Measurements from ENCODE around the gene GAS5. TPM values are rescaled to one million over a fixed set of nuclear protein-coding genes. Genes with fewer than 3 reads are reported as not detected.

Gene GAS5
- total RNA-seq, 1 donor from 2014 or later, result 574 TPM

DNA sequence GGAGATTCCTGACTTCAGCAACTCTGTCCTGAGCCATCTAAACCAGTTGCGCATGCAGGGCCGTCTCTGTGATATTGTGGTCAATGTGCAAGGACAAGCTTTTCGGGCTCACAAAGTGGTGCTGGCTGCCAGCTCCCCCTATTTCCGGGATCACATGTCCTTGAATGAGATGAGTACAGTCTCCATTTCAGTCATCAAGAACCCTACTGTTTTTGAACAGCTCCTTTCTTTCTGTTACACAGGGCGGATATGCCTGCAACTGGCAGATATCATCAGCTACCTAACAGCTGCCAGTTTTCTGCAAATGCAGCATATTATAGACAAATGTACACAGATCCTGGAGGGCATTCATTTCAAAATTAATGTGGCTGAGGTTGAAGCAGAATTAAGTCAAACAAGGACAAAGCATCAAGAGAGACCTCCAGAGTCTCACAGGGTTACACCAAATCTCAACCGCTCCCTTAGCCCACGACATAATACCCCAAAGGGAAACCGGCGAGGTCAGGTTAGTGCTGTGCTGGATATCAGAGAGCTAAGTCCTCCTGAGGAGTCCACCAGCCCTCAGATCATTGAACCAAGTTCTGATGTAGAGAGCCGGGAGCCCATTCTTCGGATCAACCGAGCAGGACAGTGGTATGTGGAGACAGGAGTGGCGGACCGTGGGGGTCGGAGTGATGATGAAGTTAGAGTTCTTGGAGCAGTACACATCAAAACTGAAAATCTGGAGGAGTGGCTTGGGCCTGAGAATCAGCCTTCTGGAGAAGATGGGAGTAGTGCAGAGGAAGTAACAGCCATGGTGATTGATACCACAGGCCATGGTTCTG, 2.7 kb upstream of the GAS5 start:
- no peak overlapping the region for H3K27ac Mint-ChIP-seq
- no peaks in the 10 kb centered on the region for H3K9me3 Mint-ChIP-seq
- TF ChIP-seq CTCF (conservative IDR thresholded peaks at IDR 0.05), result no peak
- no peak overlapping the region for H3K4me3 Mint-ChIP-seq
- H3K27me3 Mint-ChIP-seq, result peaks cover 4% of the 10 kb centered on the region
- no peak for DNase-seq (ENCODE audit: extremely low spot score, unreplicated experiment)
- H3K36me3 Mint-ChIP-seq, result peaks cover 33% of the 10 kb centered on the region
- peaks cover 30% of the 10 kb centered on the region for H3K4me1 Mint-ChIP-seq (ENCODE audit: unreplicated experiment)

DNA sequence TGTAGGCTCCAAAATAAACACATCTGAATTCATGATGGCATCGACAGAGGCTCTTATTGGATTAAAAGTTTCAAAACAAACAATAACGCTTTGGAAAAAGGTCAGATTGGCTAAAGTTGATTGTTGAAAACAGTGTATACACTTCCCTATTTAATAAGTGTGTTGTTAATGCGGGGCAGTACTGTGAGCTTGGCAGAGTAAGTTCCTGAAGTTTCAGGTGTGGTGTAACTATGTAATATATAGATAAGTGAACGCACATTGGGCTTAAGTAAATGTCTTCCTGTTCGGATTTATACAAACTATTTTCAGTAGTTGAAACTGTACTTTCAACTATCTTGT, 1.2 kb upstream of the GAS5 start:
- Mint-ChIP-seq H3K27ac (peak overlapping the region; percentile 99), H3K4me1 (ENCODE audit: unreplicated experiment) (peaks cover 33% of the 10 kb centered on the region), H3K27me3 (peaks cover 4% of the 10 kb centered on the region), H3K4me3 (peak overlapping the region; percentile 100), H3K9me3 (no peaks in the 10 kb centered on the region), H3K36me3 (peaks cover 45% of the 10 kb centered on the region)
- TF ChIP-seq CTCF (conservative IDR thresholded peaks at IDR 0.05), result no peak
- DNase-seq (ENCODE audit: extremely low spot score, unreplicated experiment), result no peak

DNA sequence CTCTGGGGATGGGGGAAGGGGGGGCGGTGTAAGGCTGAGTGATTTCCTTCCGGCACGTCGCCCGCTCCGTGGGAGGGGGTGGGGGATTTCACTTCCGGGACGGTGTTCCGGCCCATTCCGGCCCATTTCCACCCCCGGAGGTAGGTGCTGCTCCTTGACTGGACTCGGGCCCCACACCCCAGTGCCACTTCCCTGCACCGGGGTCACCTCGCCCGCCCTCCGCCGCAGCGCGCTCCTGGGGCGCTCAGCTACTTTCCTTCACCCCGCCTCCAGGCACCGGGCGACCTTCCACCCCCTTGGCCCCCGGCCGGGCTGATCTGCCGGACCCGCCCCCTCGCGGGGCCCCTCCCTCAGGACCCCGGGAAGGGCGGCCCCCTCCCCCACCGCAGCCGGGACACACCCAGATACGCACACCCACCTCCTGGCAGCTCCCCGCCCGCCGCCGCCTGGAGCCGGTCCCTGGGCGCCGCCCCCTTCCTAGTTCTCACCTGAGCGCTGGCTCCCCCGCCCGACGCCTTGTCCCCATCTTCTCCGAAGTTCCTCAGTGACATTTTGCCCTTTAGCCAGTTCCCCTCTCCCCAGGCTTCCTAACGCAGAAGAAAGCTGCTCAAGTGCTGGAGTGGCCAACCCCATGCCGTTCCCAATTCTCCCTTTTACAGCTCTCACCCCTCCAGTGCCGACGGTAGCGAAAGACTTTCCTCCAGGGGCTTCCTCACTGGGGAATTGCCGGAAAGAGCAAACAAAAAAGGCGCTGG, 654 bp upstream of the GAS5 start, which contains the start of gene ZBTB37:
ZBTB37 (plus strand) TSS at position 115 of the 755 bp plus-strand sequence. CDS start 1,846 bp downstream, outside the sequence.
- Mint-ChIP-seq H3K36me3 (peaks cover 49% of the 10 kb centered on the region), H3K27me3 (peaks cover 4% of the 10 kb centered on the region), H3K4me3 (peak within 1 kb of the TSS; percentile 100), H3K27ac (peak within 1 kb of the TSS; percentile 99), H3K4me1 (ENCODE audit: unreplicated experiment) (peaks cover 32% of the 10 kb centered on the region), H3K9me3 (no peaks in the 10 kb centered on the region)
- no peak for TF ChIP-seq CTCF (conservative IDR thresholded peaks at IDR 0.05)
- peak; percentile 94 for DNase-seq (ENCODE audit: extremely low spot score, unreplicated experiment)

DNA sequence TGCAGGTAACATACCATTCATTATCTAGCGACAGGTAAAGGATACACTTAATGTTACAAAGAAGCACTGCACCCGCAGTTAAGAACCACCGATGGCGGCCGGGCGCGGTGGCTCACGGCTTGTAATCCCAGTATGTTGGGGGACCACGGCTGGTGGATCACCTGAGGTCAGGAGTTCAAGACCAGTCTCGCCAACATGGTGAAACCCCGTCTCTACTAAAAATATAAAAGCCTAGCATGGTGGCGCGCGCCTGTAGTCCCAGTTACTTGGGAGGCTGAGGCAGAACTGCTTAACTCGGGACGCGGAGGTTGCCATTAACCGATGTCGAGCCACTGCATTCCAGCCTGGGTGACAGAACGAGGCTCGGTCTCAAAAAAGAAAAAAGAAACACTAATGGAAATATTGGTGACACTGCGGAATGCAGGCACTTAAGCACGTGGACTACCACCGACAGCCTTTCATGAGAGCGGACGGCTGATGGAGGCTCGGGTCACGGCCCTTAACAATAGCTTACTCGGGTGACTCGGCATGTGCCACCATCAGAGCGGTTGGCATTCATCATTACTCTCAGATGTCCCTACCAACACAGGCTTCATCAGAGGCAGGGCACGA, 542 bp downstream of the GAS5 start:
- TF ChIP-seq CTCF (conservative IDR thresholded peaks at IDR 0.05), result no peak
- Mint-ChIP-seq H3K27ac (peak overlapping the region; percentile 99), H3K27me3 (peaks cover 4% of the 10 kb centered on the region), H3K4me1 (ENCODE audit: unreplicated experiment) (peaks cover 26% of the 10 kb centered on the region), H3K36me3 (peaks cover 47% of the 10 kb centered on the region), H3K4me3 (peak overlapping the region; percentile 100), H3K9me3 (no peaks in the 10 kb centered on the region)
- no peak for DNase-seq (ENCODE audit: extremely low spot score, unreplicated experiment)

DNA sequence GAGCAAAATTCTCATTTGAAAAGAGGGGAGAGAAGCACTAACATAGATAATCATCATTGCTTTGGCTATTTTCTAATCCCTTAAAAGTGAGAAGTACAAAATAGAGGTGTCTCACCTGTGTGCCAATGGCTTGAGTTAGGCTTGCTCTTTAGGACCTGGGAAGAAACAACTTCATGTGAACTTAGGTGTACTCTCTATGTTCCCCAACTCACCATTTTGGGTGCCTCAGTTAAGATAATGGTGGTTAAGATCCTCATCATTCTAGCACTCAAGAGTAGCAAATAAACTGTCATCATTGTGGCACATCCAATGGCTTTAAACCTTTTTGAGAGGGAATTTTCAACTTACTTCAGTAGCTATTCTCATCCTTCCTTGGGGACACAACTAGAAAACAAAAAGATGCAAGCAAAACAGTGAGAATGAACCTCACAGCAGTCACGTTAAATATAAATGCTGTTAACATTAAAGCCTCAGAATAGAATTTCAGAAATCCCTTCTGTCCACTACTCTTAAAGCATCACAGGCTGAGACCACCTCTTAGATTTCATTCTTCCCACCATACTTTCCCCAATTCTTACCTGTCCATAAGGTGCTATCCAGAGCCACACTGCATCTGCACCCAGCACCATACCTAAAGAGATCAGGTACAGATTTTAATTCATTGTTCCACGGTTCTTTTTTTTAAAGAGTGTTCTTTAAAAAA, 1.2 kb downstream of the GAS5 start:
- no peaks in the 10 kb centered on the region for H3K9me3 Mint-ChIP-seq
- H3K36me3 Mint-ChIP-seq, result peaks cover 47% of the 10 kb centered on the region
- H3K27ac Mint-ChIP-seq, result peak overlapping the region; percentile 99

More for the DNA sequence above, 1.2 kb downstream of the GAS5 start:
- no peak for TF ChIP-seq CTCF (conservative IDR thresholded peaks at IDR 0.05)
- Mint-ChIP-seq H3K27me3 (peaks cover 4% of the 10 kb centered on the region), H3K4me3 (peak overlapping the region; percentile 100), H3K4me1 (ENCODE audit: unreplicated experiment) (peaks cover 26% of the 10 kb centered on the region)
- no peak for DNase-seq (ENCODE audit: extremely low spot score, unreplicated experiment)
